ENCODE measurements around the gene MGARP.
"Not testable (repeated sequence)": the region's sequence is repeated elsewhere in the genome, so short reads cannot be mapped to it uniquely, and the experiment has no call there.

GRCh38 chr4:139322070-139322469, 42.0 kb upstream of the MGARP start:
- peak; percentile 52; the same call in 1 of the 2 replicates for TF ChIP-seq NCOR1 (IDR thresholded peaks at IDR 0.05)
- not testable (repeated sequence) for TF ChIP-seq CTCF (IDR thresholded peaks at IDR 0.05 in 2 of 3, conservative IDR thresholded peaks at IDR 0.05 in 1 of 3; ENCODE audit: insufficient read depth in 2 of 3, low read depth in 1 of 3, low read length in 3 of 3); USF1 (CRISPR knock-in tag; IDR thresholded peaks at IDR 0.05); SREBF2 (CRISPR knock-in tag; IDR thresholded peaks at IDR 0.05); ZBTB33 (CRISPR knock-in tag; IDR thresholded peaks at IDR 0.05); ATF3 (IDR thresholded peaks at IDR 0.05); ATF3 (CRISPR knock-in tag; conservative IDR thresholded peaks at IDR 0.05); ELF4 (CRISPR knock-in tag; IDR thresholded peaks at IDR 0.05); FOXO4 (CRISPR knock-in tag; IDR thresholded peaks at IDR 0.05); NR2C1 (IDR thresholded peaks at IDR 0.05); NR2C1 (tag; IDR thresholded peaks at IDR 0.05); THRB (CRISPR knock-in tag; conservative IDR thresholded peaks at IDR 0.05); U2AF1 (optimal IDR thresholded peaks at IDR 0.05; ENCODE audit: low read depth, low read length); ZNF668 (CRISPR knock-in tag; IDR thresholded peaks at IDR 0.05)

Data from K562 (cell line).